HepG2 (cell line): ENCODE measurements around the gene SCT. TPM values are rescaled to one million over a fixed set of nuclear protein-coding genes. Genes with fewer than 3 reads are reported as not detected.

Source experiments
- ATAC-seq: fragments of 200-7000 bp; cut with Tn5 transposase; 3 replicates; pipeline ENCODE4 v1.9.1; 2020; ENCODE audit warnings: mild to moderate bottlenecking, moderate library complexity
- Bru-seq: library from RNA; stranded (reverse); fragments of 400-500 nt; gene quantifications from one replicate; lab custom pipeline; 2021; lab: Mats Ljungman, UMichigan
- BruChase-seq, 2 experiments: library from RNA; stranded (reverse); fragments of 400-500 nt; gene quantifications; one replicate each; lab custom pipeline; 2021; lab: Mats Ljungman, UMichigan
- BruUV-seq: library from RNA; stranded (reverse); fragments of 400-500 nt; replicated peaks from 2 replicates; lab custom pipeline; 2021; lab: Mats Ljungman, UMichigan
- CTCF ChIA-PET: fragments of 300-600 bp; formaldehyde crosslinking; extraction: SDS; loops from one replicate; lab custom pipeline; 2021; ENCODE audit warnings: low total read pairs, inconsistent platforms, low intra/inter-chr PET ratio; lab: Yijun Ruan, JAX
- POLR2A ChIA-PET: fragments of 350-600 bp; sonication (Branson Sonifier 250); formaldehyde crosslinking; loops from one replicate; lab custom pipeline; 2020; ENCODE audit warnings: antibody characterized with exemption, inconsistent platforms; lab: Yijun Ruan, JAX
- DNase-seq: peaks from one replicate; pipeline ENCODE4 v3.0.0-alpha.2; 2015; ENCODE audit warnings: low spot score
- FAIRE-seq: peaks from 3 replicates; lab custom pipeline; 2011; peaks lifted over from hg19 to GRCh38; lab: Jason Lieb, UNC
- H2AFZ ChIP-seq: one replicate; pipeline ENCODE4 v1.6.1; 2011; ENCODE audit warnings: low read length, inconsistent platforms
- H3K27ac ChIP-seq: fragments of 300-600 bp; 3 replicates; pipeline ENCODE4 v1.8.0; 2011; ENCODE audit warnings: mixed run types, mild to moderate bottlenecking, mixed read lengths, low read length, inconsistent platforms; ENCODE audit not compliant: insufficient read depth; ENCODE audit errors: extremely low read length
- H3K27me3 ChIP-seq, 2 experiments: fragments of 200-600 bp in 1 of 2; 2 replicates in 1 of 2; 3 replicates in 1 of 2; pipeline versions ENCODE4 v1.6.0 to v1.8.0; 2011; ENCODE audit warnings: low read length in 2 of 2, mild to moderate bottlenecking in 2 of 2, moderate library complexity in 2 of 2, inconsistent platforms in 1 of 2; ENCODE audit not compliant: insufficient read depth in 2 of 2, control insufficient read depth in 1 of 2
- H3K36me3 ChIP-seq, 2 experiments: fragments of 200-600 bp in 1 of 2; replicated peaks in 1 of 2; 2 replicates in 1 of 2; 3 replicates in 1 of 2; pipeline versions ENCODE4 v1.5.1 to v1.8.0; 2011; ENCODE audit warnings: low read length in 2 of 2, inconsistent platforms in 1 of 2; ENCODE audit not compliant: insufficient read depth in 2 of 2, control insufficient read depth in 1 of 2
- H3K4me1 ChIP-seq: 2 replicates; pipeline ENCODE4 v1.5.1; 2012; ENCODE audit warnings: low read length, inconsistent platforms; ENCODE audit not compliant: insufficient read depth
- H3K4me2 ChIP-seq: 2 replicates; pipeline ENCODE4 v1.6.0; 2011; ENCODE audit warnings: low read depth, low read length, inconsistent platforms
- H3K4me3 ChIP-seq, 3 experiments: fragments of 200-600 bp in 1 of 3; sonication (generic), shearing (Covaris generic) in 1 of 3; replicated peaks in 1 of 3; 2 replicates each; pipeline ENCODE4 v1.5.1; 2011 to 2016; ENCODE audit warnings: low read length in 3 of 3, inconsistent platforms in 2 of 3, low read depth in 2 of 3, mild to moderate bottlenecking in 2 of 3, control low read depth in 1 of 3, mixed read lengths in 1 of 3; ENCODE audit not compliant: insufficient read depth in 1 of 3
- H3K79me2 ChIP-seq: one replicate; pipeline ENCODE4 v1.6.1; 2011; ENCODE audit warnings: low read length, inconsistent platforms; ENCODE audit not compliant: insufficient read depth
- H3K9ac ChIP-seq: 2 replicates; pipeline ENCODE4 v1.6.0; 2011; ENCODE audit warnings: mild to moderate bottlenecking, low read depth, low read length, inconsistent platforms; ENCODE audit not compliant: insufficient read depth
- H3K9me3 ChIP-seq: 2 replicates; pipeline ENCODE4 v1.5.1; 2012; ENCODE audit warnings: mild to moderate bottlenecking, low read length
- H4K20me1 ChIP-seq: 2 replicates; pipeline ENCODE4 v1.6.0; 2011; ENCODE audit warnings: inconsistent platforms, mild to moderate bottlenecking, low read length, moderate library complexity; ENCODE audit not compliant: insufficient read depth
- HBP1 ChIP-seq: IDR thresholded peaks from 2 replicates; pipeline ENCODE4 v1.6.1; 2016; ENCODE audit warnings: low read depth, control low read depth
- HNRNPK ChIP-seq: fragments of 200-400 bp; formaldehyde crosslinking; IDR thresholded peaks from 2 replicates; pipeline ENCODE4 v1.6.1; 2018; ENCODE audit warnings: low read length, low read depth, moderate library complexity, mild to moderate bottlenecking; ENCODE audit not compliant: poor library complexity, severe bottlenecking
- WGBS: methylation state at CpG from one replicate; pipeline ENCODE4 v1.1.6; 2017; ENCODE audit warnings: low lambda C conversion rate; 5-methylcytosine and 5-hydroxymethylcytosine counted together
- in situ Hi-C: cut with HindIII; loops from 2 replicates; pipeline ENCODE4 v1.10.0; 2017; ENCODE audit warnings: low pct_unique_long_range_greater_than_20kb; ENCODE audit not compliant: extremely low pct_ligation_motif_present
- intact Hi-C: fragments of 100-400 bp; cut with micrococcal nuclease; formaldehyde crosslinking; loops from one replicate; pipeline ENCODE4 v1.10.0; 2022; ENCODE audit not compliant: unreplicated experiment
- long read RNA-seq, 2 experiments: library from RNA in 1 of 2; library from polyadenylated mRNA in 1 of 2; stranded (forward) in 1 of 2; unstranded in 1 of 2; transcript quantifications; one replicate each; pipeline ENCODE4 v2.0.0, GENCODE V29; 2019 to 2022
- polyA minus RNA-seq, 3 experiments: library from RNA; depleted of rRNA, polyadenylated mRNA; stranded (reverse); fragments of >200 nt; gene quantifications; 2 replicates each; pipeline ENCODE4 v1.2.3, GENCODE V29; 2011; ENCODE audit warnings: low replicate concordance in 1 of 3
- polyA plus RNA-seq, 8 experiments: library from polyadenylated mRNA; depleted of rRNA in 3 of 8; stranded (reverse) in 7 of 8; unstranded in 1 of 8; fragments of >200 nt; fragmentation: Illumina TruSeq in 4 of 8; extraction: Trizol in 4 of 8; gene quantifications; 2 replicates each; pipeline versions ENCODE4 v1.2.1 to v1.2.3, GENCODE V29; 2011 to 2016; ENCODE audit warnings: low read depth in 4 of 8, missing spikeins in 1 of 8, mixed read lengths in 1 of 8; ENCODE audit not compliant: insufficient read depth in 1 of 8
- total RNA-seq, 5 experiments: library from RNA; depleted of rRNA; stranded (reverse); fragments of >200 nt; fragmentation: Illumina TruSeq; extraction: Trizol; gene quantifications; 2 replicates each; pipeline ENCODE4 v1.2.3, GENCODE V29; 2016; ENCODE audit warnings: low read depth in 1 of 5

SCT gene
- total RNA-seq (2016; rRNA removed; fragmentation: Illumina TruSeq; extraction: Trizol) (not detected in 2 replicates), polyA plus RNA-seq (2011; rRNA removed) (not detected in 2 replicates), polyA minus RNA-seq (2011; rRNA and poly(A)+ RNA removed; ENCODE audit: low replicate concordance) (not detected in 2 replicates), Bru-seq, nascent RNA (not detected), BruChase-seq, experiment 1, labeled RNA remaining after a 6-hour chase (percentile 35 among the genes with signal in this experiment), BruChase-seq, experiment 2, labeled RNA remaining after a 2-hour chase (not detected)
- total RNA-seq (2016; cell fraction: cytosol; rRNA removed; fragmentation: Illumina TruSeq; extraction: Trizol; ENCODE audit: low read depth), result not detected in 2 replicates
- not detected in 2 replicates for total RNA-seq (2016; cell fraction: insoluble cytoplasmic fraction; rRNA removed; fragmentation: Illumina TruSeq; extraction: Trizol)
- not detected in 2 replicates for total RNA-seq (2016; cell fraction: membrane; rRNA removed; fragmentation: Illumina TruSeq; extraction: Trizol)
- total RNA-seq (2016; cell fraction: nucleus; rRNA removed; fragmentation: Illumina TruSeq; extraction: Trizol), result not detected in 2 replicates
- polyA plus RNA-seq (2011; cell fraction: cytosol; rRNA removed), result not detected in 2 replicates
- polyA plus RNA-seq (2011; cell fraction: nucleus; rRNA removed), result not detected in 2 replicates
- polyA plus RNA-seq (2012), result not detected in 2 replicates
- not detected in 2 replicates for polyA plus RNA-seq (2016; cell fraction: cytosol; fragmentation: Illumina TruSeq; extraction: Trizol; ENCODE audit: low read depth)
- not detected in 2 replicates for polyA plus RNA-seq (2016; cell fraction: insoluble cytoplasmic fraction; fragmentation: Illumina TruSeq; extraction: Trizol; ENCODE audit: low read depth)
- not detected in 2 replicates for polyA plus RNA-seq (2016; cell fraction: membrane; fragmentation: Illumina TruSeq; extraction: Trizol; ENCODE audit: low read depth)
- polyA plus RNA-seq (2016; cell fraction: nucleus; fragmentation: Illumina TruSeq; extraction: Trizol; ENCODE audit: insufficient read depth, low read depth), result not detected in 2 replicates
- polyA minus RNA-seq (2011; cell fraction: cytosol; rRNA and poly(A)+ RNA removed), result not detected in 2 replicates
- polyA minus RNA-seq (2011; cell fraction: nucleus; rRNA and poly(A)+ RNA removed), result not detected in 2 replicates
- long read RNA-seq, experiment 1, result 0 reads
- long read RNA-seq, experiment 2, result 0 reads

- H3K27me3 ChIP-seq, result no peaks in the 10 kb centered on the region
- H3K4me3 ChIP-seq, result no peak within 1 kb of the TSS
- peaks cover 0 to 4% of the 10 kb centered on the region in 2 experiments; a peak in 2 of 5 replicates for H3K36me3 ChIP-seq
- in situ Hi-C loops, result loop anchor here (10.0 kb wide), 1 partner anchor 72 kb away; no protein-coding TSS in a partner anchor
- H3K4me2 ChIP-seq, result no peak within 1 kb of the TSS
- DNase-seq (no peak), FAIRE-seq (no peak), ATAC-seq (no peak)
- H3K9ac ChIP-seq, result no peak within 1 kb of the TSS
- intact Hi-C loops, result no loop called here
- no peak within 1 kb of the TSS for H3K27ac ChIP-seq
- no TSS peak for BruUV-seq
- POLR2A ChIA-PET, result interaction anchor here (1.2 kb wide), 1 partner anchor 39 kb away, joined by 4 read pairs; no protein-coding TSS in a partner anchor
- no peaks in the 10 kb centered on the region for H3K9me3 ChIP-seq
- no peaks in the 10 kb centered on the region for H3K79me2 ChIP-seq
- TF ChIP-seq HNRNPK (peak; percentile 4), HBP1 (CRISPR knock-in tag) (no peak)
- H3K4me1 ChIP-seq, result peaks cover 31% of the 10 kb centered on the region
- CTCF ChIA-PET, result no interaction called here
- peaks cover 18% of the 10 kb centered on the region; the same call in 1 of the 2 replicates for H4K20me1 ChIP-seq
- H2AFZ ChIP-seq, result no peak within 1 kb of the TSS
- WGBS, result 98% methylated on average over 13 of the region's 72 CpGs
Measured at GRCh38 chr11:626475-627307, at the start of gene SCT. Gene SCT (minus strand): TSS chr11:627181. CDS start chr11:627143, 38 bp downstream.
